B cell (primary cell): Measurements from ENCODE around the gene DIS3L. TPM values are rescaled to one million over a fixed set of nuclear protein-coding genes. Genes with fewer than 3 reads are reported as not detected.
"Not testable (repeated sequence)": the region's sequence is repeated elsewhere in the genome, so short reads cannot be mapped to it uniquely, and the experiment has no call there.

Source experiments
- ATAC-seq: fragments of 200-7000 bp; cut with Tn5 transposase; one replicate; pipeline ENCODE4 v1.10.0; 2021; ENCODE audit warnings: low read depth, mild to moderate bottlenecking, moderate number of reproducible peaks, moderate library complexity
- CTCF ChIA-PET: fragments of 350-600 bp; sonication (Branson Sonifier 250); formaldehyde crosslinking; loops from one replicate; lab custom pipeline; 2021; ENCODE audit warnings: antibody characterized with exemption, inconsistent platforms; lab: Charles Lee
- POLR2A ChIA-PET: fragments of 350-600 bp; sonication (Branson Sonifier 250); formaldehyde crosslinking; loops from one replicate; lab custom pipeline; 2021; ENCODE audit warnings: antibody characterized with exemption; lab: Charles Lee
- DNase-seq: peaks from one replicate; pipeline ENCODE4 v3.0.0; 2013
- H2AFZ ChIP-seq: 2 replicates; pipeline ENCODE4 v1.6.1; 2012; ENCODE audit warnings: mild to moderate bottlenecking, low read depth, low read length; ENCODE audit not compliant: insufficient read depth, poor library complexity, severe bottlenecking
- H3K27ac ChIP-seq, 2 donors: 1 replicate in 1 of 2; 2 replicates in 1 of 2; pipeline ENCODE4 v1.5.1; 2012 to 2013; ENCODE audit warnings: low read length in 2 of 2, mild to moderate bottlenecking in 2 of 2, moderate library complexity in 1 of 2
- H3K27me3 ChIP-seq, 4 experiments: fragments of 200-600 bp in 1 of 4; sonication (generic) in 1 of 4; replicated peaks in 1 of 4; 1 replicate in 2 of 4; 2 replicates in 2 of 4; pipeline versions ENCODE4 v1.6.1 to v1.7.0; 2013 to 2016; ENCODE audit warnings: low read length in 3 of 4, mild to moderate bottlenecking in 2 of 4, mixed read lengths in 1 of 4, moderate library complexity in 1 of 4; ENCODE audit not compliant: insufficient read depth in 4 of 4, control insufficient read depth in 3 of 4; ENCODE audit errors: control extremely low read depth in 1 of 4
- H3K36me3 ChIP-seq, 2 experiments: replicated peaks in 1 of 2; 1 replicate in 1 of 2; 2 replicates in 1 of 2; pipeline versions ENCODE4 v1.6.1 to v1.7.1; 2013; ENCODE audit warnings: low read length in 1 of 2; ENCODE audit not compliant: insufficient read depth in 2 of 2, control insufficient read depth in 1 of 2; ENCODE audit errors: control extremely low read depth in 1 of 2, extremely low read depth in 1 of 2
- H3K4me1 ChIP-seq, 2 donors: fragments of 200-600 bp in 1 of 2; sonication (generic) in 1 of 2; 1 replicate in 1 of 2; 2 replicates in 1 of 2; pipeline versions ENCODE4 v1.5.1 to v1.6.1; 2013 to 2017; ENCODE audit warnings: low read length in 2 of 2; ENCODE audit not compliant: control insufficient read depth in 2 of 2, insufficient read depth in 2 of 2
- H3K4me2 ChIP-seq: replicated peaks from 2 replicates; pipeline ENCODE3; 2012; ENCODE audit warnings: mild to moderate bottlenecking, low read depth, low read length; ENCODE audit not compliant: poor library complexity, severe bottlenecking
- H3K4me3 ChIP-seq, 5 experiments: fragments of 200-600 bp in 1 of 5; sonication (generic) in 1 of 5; 1 replicate in 3 of 5; 2 replicates in 2 of 5; pipeline versions ENCODE4 v1.5.1 to v1.7.0; 2011 to 2016; ENCODE audit warnings: low read length in 4 of 5, mild to moderate bottlenecking in 4 of 5, low read depth in 2 of 5, control low read depth in 1 of 5, moderate library complexity in 1 of 5; ENCODE audit not compliant: insufficient read depth in 1 of 5; ENCODE audit errors: control extremely low read depth in 1 of 5, extremely low read depth in 1 of 5
- H3K79me2 ChIP-seq: fragments of 200-600 bp; sonication (generic); one replicate; pipeline ENCODE4 v1.6.0; 2016; ENCODE audit warnings: low read length; ENCODE audit not compliant: control insufficient read depth, insufficient read depth
- H3K9ac ChIP-seq: fragments of 200-600 bp; sonication (generic); 2 replicates; pipeline ENCODE4 v1.6.1; 2017; ENCODE audit warnings: mild to moderate bottlenecking, low read length, moderate library complexity
- H3K9me3 ChIP-seq, 3 donors: one replicate each; pipeline versions ENCODE4 v1.6.1 to v1.7.1; 2013; ENCODE audit warnings: low read length in 2 of 3; ENCODE audit not compliant: control insufficient read depth in 2 of 3, insufficient read depth in 1 of 3; ENCODE audit errors: control extremely low read depth in 1 of 3
- H4K20me1 ChIP-seq: 2 replicates; pipeline ENCODE4 v1.6.0; 2012; ENCODE audit warnings: mild to moderate bottlenecking, low read length; ENCODE audit not compliant: insufficient read depth, control insufficient read depth, poor library complexity, severe bottlenecking
- H3K27ac Mint-ChIP-seq: one replicate; pipeline ENCODE4 v1.8.0; 2021; ENCODE audit warnings: mixed read lengths
- H3K27me3 Mint-ChIP-seq: one replicate; pipeline ENCODE4 v1.8.0; 2021; ENCODE audit warnings: mixed read lengths
- H3K4me1 Mint-ChIP-seq: one replicate; pipeline ENCODE4 v1.8.0; 2021; ENCODE audit warnings: mixed read lengths
- H3K4me3 Mint-ChIP-seq: one replicate; pipeline ENCODE4 v1.8.0; 2021; ENCODE audit warnings: mixed read lengths
- H3K9me3 Mint-ChIP-seq: one replicate; pipeline ENCODE4 v1.8.0; 2022; ENCODE audit warnings: mixed read lengths; ENCODE audit not compliant: insufficient read depth
- CTCF ChIP-seq: fragments of 200-600 bp; IDR thresholded peaks from one replicate; pipeline ENCODE4 v1.8.0; 2022; ENCODE audit warnings: antibody characterized with exemption, mild to moderate bottlenecking
- EZH2 ChIP-seq: IDR thresholded peaks from 2 replicates; pipeline ENCODE4 v1.6.1; 2012; ENCODE audit warnings: borderline replicate concordance, low read depth, mild to moderate bottlenecking, moderate library complexity, low read length; ENCODE audit not compliant: insufficient read depth, poor library complexity, severe bottlenecking
- WGBS: methylation state at CpG from one replicate; pipeline ENCODE4 v1.1.5; 2013; ENCODE audit warnings: missing lambda C conversion rate; ENCODE audit not compliant: insufficient coverage; 5-methylcytosine and 5-hydroxymethylcytosine counted together
- intact Hi-C: fragments of 100-400 bp; cut with micrococcal nuclease; formaldehyde crosslinking; loops from one replicate; pipeline ENCODE4 v1.10.0; 2022
- polyA plus RNA-seq: library from polyadenylated mRNA; depleted of rRNA; stranded (reverse); fragments of >200 nt; gene quantifications from 2 replicates; pipeline ENCODE4 v1.2.3, GENCODE V29; 2012
- total RNA-seq, 2 donors: library from RNA; stranded (reverse); fragments of 120-200 nt in 1 of 2; gene quantifications; 1 replicate in 1 of 2; 2 replicates in 1 of 2; pipeline versions ENCODE4 v1.2.3 to v1.2.4, GENCODE V29; 2013 to 2022

Gene DIS3L
- total and polyA plus RNA-seq, 2 donors (not counting 1 experiment from before 2014, with no cell fraction given), result 13.2 to 43.9 TPM

- no peak overlapping the region for H3K4me3 ChIP-seq
- peaks cover 3 to 14% of the 10 kb centered on the region in 2 experiments for H3K36me3 ChIP-seq
- H3K9me3 Mint-ChIP-seq, result no peaks in the 10 kb centered on the region
- DNase-seq (no peak), ATAC-seq (no peak)
- no peaks in the 10 kb centered on the region for H3K4me1 ChIP-seq
- POLR2A ChIA-PET, result no interaction called here
- H3K9me3 ChIP-seq, result no peaks in the 10 kb centered on the region
- CTCF ChIA-PET, result no interaction called here
- no peak overlapping the region for H3K9ac ChIP-seq
- H3K79me2 ChIP-seq, result no peaks in the 10 kb centered on the region
- 100% methylated on average over 4 of the region's 5 CpGs for WGBS
- no peak overlapping the region for H3K4me2 ChIP-seq
- TF ChIP-seq CTCF (no peak), EZH2 (no peak)
- no peak overlapping the region for H3K27ac ChIP-seq
- no peaks in the 10 kb centered on the region for H4K20me1 ChIP-seq
- no peaks in the 10 kb centered on the region for H3K27me3 ChIP-seq
- no peak overlapping the region for H3K4me3 Mint-ChIP-seq
- H3K27me3 Mint-ChIP-seq, result no peaks in the 10 kb centered on the region
- H2AFZ ChIP-seq, result no peak overlapping the region
- intact Hi-C loops, result no loop called here
- no peak overlapping the region for H3K27ac Mint-ChIP-seq
- no peaks in the 10 kb centered on the region for H3K4me1 Mint-ChIP-seq
Observed at GRCh38 chr15:66302489-66303278, 9.3 kb downstream of the DIS3L start.

- WGBS, result 88% methylated on average over 8 of the region's 10 CpGs
- H2AFZ ChIP-seq, POLR2A ChIA-PET, H3K27ac Mint-ChIP-seq, H3K4me1 ChIP-seq, intact Hi-C loops, H3K4me2 ChIP-seq, H3K4me3 Mint-ChIP-seq, H3K4me1 Mint-ChIP-seq, H3K27ac ChIP-seq, CTCF ChIA-PET, H3K9ac ChIP-seq, H3K79me2 ChIP-seq, H3K27me3 Mint-ChIP-seq, ATAC-seq, H3K9me3 Mint-ChIP-seq, H4K20me1 ChIP-seq, H3K27me3 ChIP-seq, DNase-seq, H3K9me3 ChIP-seq, H3K4me3 ChIP-seq: not testable (repeated sequence)
- peaks cover 10 to 19% of the 10 kb centered on the region in 2 experiments for H3K36me3 ChIP-seq
Observed at GRCh38 chr15:66304425-66304824, 11.1 kb downstream of the DIS3L start.
